Skeletal muscle satellite cell (primary cell): Measurements from ENCODE around the gene ERCC2.

Source experiments
- H3K27me3 ChIP-seq: 2 replicates; pipeline ENCODE4 v1.7.0; 2013; ENCODE audit warnings: low read length; ENCODE audit not compliant: control insufficient read depth, insufficient read depth
- H3K36me3 ChIP-seq: 2 replicates; pipeline ENCODE4 v1.7.0; 2013; ENCODE audit warnings: mild to moderate bottlenecking, control low read depth, low read length; ENCODE audit not compliant: insufficient read depth
- H3K4me1 ChIP-seq: 2 replicates; pipeline ENCODE4 v1.7.0; 2013; ENCODE audit warnings: low read length; ENCODE audit not compliant: control insufficient read depth, insufficient read depth
- H3K4me2 ChIP-seq: 2 replicates; pipeline ENCODE4 v1.7.0; 2013; ENCODE audit warnings: mild to moderate bottlenecking, low read length
- H3K4me3 ChIP-seq: 2 replicates; pipeline ENCODE4 v1.7.0; 2013; ENCODE audit warnings: low read length
- H3K9ac ChIP-seq: 2 replicates; pipeline ENCODE4 v1.7.0; 2013; ENCODE audit warnings: mild to moderate bottlenecking, low read depth, low read length, moderate library complexity
- H3K9me3 ChIP-seq: replicated peaks from 2 replicates; pipeline ENCODE4 v1.7.0; 2013; ENCODE audit warnings: mild to moderate bottlenecking, control low read depth, low read length

ERCC2 gene

DNA sequence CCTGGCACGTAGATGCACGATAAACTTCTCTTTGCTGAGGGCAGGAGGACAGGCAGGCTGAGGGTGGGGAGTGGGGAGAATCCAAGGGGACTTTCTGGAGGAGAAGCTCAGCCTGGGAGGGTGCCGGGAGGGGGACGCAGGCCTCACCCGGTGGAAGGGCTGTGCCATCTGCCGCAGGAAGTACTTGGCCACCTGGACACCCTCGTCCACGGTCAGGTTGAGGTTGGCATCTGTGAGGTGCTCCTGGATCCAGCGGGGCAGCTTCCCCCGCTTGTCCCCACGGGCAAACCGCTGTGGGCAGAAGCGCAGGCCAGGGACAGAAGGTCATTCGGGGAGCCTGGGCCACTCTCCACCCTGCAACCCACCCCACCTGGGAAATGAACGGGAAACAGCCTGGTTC is 18.3 kb downstream of the ERCC2 start:
- Histone ChIP-seq H3K4me2 (no peak overlapping the region), H3K4me1 (no peaks in the 10 kb centered on the region), H3K4me3 (no peak overlapping the region), H3K36me3 (peaks cover 77% of the 10 kb centered on the region), H3K9me3 (no peaks in the 10 kb centered on the region), H3K9ac (no peak overlapping the region), H3K27me3 (no peaks in the 10 kb centered on the region)

DNA sequence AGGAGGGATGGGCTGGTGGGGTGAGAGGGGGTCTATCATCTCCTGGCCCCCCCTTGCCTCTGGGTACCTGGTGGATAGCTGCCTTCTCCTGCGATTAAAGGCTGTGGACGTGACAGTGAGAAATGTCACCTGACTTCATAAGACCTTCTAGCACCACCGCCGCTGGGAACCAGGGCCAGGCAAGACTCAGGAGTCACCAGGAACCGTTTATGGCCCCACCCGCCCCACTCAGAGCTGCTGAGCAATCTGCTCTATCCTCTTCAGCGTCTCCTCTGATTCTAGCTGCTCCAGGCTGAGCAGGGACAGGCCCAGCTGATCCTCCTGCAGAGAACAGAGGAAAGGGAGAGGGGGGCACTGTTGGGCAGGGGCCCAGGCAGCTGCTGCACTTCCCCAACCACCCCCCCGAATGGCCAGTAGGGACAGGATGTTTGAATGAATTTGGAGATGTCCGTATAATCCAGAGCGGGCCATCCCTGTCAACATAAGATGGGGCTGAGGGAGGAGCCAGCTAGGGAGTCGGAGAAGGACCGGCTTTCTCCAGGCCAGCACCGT is 18.9 kb downstream of the ERCC2 start:
- H3K27me3 ChIP-seq: no peaks in the 10 kb centered on the region
- no peak overlapping the region for H3K4me3 ChIP-seq
- no peak overlapping the region for H3K4me2 ChIP-seq
- peaks cover 71% of the 10 kb centered on the region for H3K36me3 ChIP-seq
- H3K9ac ChIP-seq: no peak overlapping the region
- H3K9me3 ChIP-seq: no peaks in the 10 kb centered on the region
- no peaks in the 10 kb centered on the region for H3K4me1 ChIP-seq

GRCh38 chr19:45350477-45351058 is 19.8 kb downstream of the ERCC2 start:
- no peak overlapping the region for H3K9ac ChIP-seq
- H3K4me2 ChIP-seq: no peak overlapping the region
- H3K27me3 ChIP-seq: no peaks in the 10 kb centered on the region
- no peaks in the 10 kb centered on the region for H3K4me1 ChIP-seq
- peaks cover 62% of the 10 kb centered on the region for H3K36me3 ChIP-seq
- H3K4me3 ChIP-seq: no peak overlapping the region
- H3K9me3 ChIP-seq: no peaks in the 10 kb centered on the region

GRCh38 chr19:45349430-45349941 is 20.9 kb downstream of the ERCC2 start:
- no peaks in the 10 kb centered on the region for H3K9me3 ChIP-seq
- H3K4me1 ChIP-seq: no peaks in the 10 kb centered on the region
- H3K36me3 ChIP-seq: peaks cover 51% of the 10 kb centered on the region
- no peak overlapping the region for H3K4me2 ChIP-seq
- no peak overlapping the region for H3K4me3 ChIP-seq
- H3K9ac ChIP-seq: no peak overlapping the region
- no peaks in the 10 kb centered on the region for H3K27me3 ChIP-seq

- Histone ChIP-seq H3K4me1 (no peaks in the 10 kb centered on the region), H3K9ac (no peak overlapping the region), H3K4me2 (no peak overlapping the region), H3K27me3 (no peaks in the 10 kb centered on the region), H3K36me3 (peaks cover 47% of the 10 kb centered on the region), H3K4me3 (no peak overlapping the region), H3K9me3 (no peaks in the 10 kb centered on the region)
Observed at GRCh38 chr19:45349126-45349415, 21.3 kb downstream of the ERCC2 start.

DNA sequence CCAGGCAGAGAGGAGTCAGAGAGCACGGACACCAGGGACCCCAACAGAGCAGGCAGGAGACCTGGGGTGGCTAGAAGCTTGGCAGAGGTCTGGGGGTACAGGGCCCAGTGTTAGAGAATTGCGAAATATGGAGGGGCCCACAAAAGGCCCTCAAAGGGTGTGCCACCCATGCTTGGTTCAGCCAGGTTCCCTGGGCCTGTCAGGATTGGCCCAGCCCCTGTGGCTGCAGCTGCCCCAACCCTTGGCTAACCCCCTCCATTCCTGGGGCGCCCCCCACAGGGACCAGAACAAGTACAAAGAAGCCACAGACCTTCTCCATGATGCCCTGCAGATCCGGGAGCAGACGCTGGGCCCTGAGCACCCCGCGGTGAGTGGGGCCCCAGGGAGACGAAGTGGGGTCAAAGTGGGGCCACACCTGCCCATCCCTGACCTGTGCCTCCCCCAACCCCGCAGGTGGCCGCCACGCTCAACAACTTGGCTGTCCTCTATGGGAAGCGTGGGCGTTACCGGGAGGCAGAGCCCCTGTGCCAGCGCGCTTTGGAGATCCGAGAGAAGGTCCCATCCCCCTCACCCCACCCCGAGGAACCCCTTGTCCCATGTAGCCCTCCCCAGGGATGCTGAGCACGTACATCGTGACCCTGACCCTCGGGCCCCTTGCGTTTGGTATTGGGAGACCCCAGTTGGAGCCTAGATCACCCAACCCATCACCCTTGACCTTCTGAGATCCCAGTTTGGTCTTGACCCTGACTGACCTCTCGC is 21.8 kb downstream of the ERCC2 start:
- Histone ChIP-seq H3K4me2 (no peak overlapping the region), H3K9me3 (no peaks in the 10 kb centered on the region), H3K36me3 (peaks cover 42% of the 10 kb centered on the region), H3K9ac (no peak overlapping the region), H3K27me3 (no peaks in the 10 kb centered on the region), H3K4me1 (no peaks in the 10 kb centered on the region), H3K4me3 (no peak overlapping the region)

DNA sequence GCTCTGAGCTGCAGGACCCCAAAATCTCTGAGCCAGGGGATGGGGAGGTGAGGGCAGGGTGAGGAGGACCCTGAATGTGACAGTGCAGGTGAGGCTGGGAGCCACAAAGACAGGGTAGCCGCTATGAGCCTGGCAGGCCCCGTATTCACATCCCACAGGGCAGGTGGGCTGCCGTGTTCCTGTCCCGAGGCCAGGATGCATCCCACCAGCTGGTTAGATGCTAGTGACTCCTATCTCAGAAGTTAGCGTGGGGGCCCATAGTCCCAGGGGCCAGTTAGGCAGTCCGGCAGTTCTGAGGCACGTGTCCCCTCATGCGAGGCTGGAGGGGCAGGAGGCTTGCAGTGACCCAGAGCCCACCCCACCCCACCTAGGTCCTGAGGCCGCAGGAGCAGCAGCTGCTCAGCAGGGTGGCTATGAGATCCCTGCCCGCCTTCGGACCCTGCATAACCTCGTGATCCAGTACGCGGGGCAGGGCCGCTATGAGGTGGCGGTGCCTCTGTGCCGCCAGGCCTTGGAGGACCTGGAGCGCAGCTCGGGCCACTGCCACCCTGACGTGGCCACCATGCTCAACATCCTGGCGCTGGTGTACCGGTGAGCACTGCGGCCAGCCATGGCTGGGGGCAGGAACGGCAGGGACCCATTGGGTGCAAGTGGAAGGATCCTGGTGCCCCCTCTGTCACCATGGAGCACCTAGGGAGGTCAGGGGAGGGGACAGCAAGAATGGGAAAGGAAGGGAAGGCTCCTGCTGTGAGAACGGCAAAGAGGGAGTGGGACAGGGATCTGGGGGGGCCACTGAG is 22.6 kb downstream of the ERCC2 start:
- H3K9ac ChIP-seq: no peak overlapping the region
- no peak overlapping the region for H3K4me2 ChIP-seq
- no peaks in the 10 kb centered on the region for H3K4me1 ChIP-seq
- H3K36me3 ChIP-seq: peaks cover 34% of the 10 kb centered on the region
- H3K27me3 ChIP-seq: no peaks in the 10 kb centered on the region
- H3K9me3 ChIP-seq: no peaks in the 10 kb centered on the region
- H3K4me3 ChIP-seq: no peak overlapping the region

DNA sequence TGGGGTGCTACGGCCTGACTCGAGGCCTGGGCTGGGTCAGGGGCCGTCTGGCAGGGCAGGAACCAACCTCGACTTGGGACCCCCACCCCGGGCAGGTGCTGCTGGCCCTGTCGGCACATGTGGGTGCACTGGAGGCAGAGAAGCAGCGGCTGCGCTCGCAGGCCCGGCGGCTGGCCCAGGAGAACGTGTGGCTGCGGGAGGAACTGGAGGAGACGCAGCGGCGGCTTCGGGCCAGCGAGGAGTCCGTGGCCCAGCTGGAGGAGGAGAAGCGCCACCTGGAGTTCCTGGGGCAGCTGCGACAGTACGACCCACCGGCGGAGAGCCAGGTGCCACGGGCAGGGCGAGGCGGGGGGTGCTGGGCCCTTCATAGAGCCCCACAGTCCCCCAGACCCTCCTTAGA is 23.9 kb downstream of the ERCC2 start:
- no peaks in the 10 kb centered on the region for H3K9me3 ChIP-seq
- H3K4me3 ChIP-seq: no peak overlapping the region
- H3K36me3 ChIP-seq: peaks cover 22% of the 10 kb centered on the region

DNA sequence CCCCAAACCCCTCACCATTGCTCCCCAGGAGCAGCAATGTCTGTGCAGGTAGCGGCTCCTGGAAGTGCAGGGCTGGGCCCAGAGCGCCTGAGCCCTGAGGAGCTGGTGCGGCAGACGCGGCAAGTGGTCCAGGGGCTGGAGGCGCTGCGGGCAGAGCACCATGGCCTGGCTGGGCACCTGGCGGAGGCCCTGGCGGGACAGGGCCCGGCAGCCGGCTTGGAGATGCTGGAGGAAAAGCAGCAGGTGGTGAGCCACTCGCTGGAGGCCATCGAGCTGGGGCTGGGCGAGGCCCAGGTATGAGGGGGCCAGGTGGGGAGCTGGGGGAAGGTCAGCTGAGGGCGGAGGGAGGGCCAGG is 24.9 kb downstream of the ERCC2 start:
- Histone ChIP-seq H3K27me3 (peaks cover 11% of the 10 kb centered on the region), H3K36me3 (peaks cover 12% of the 10 kb centered on the region), H3K9me3 (no peaks in the 10 kb centered on the region), H3K4me2 (no peak overlapping the region), H3K4me1 (peaks cover 1% of the 10 kb centered on the region), H3K4me3 (no peak overlapping the region), H3K9ac (no peak overlapping the region)

More for the DNA sequence above, 23.9 kb downstream of the ERCC2 start:
- H3K27me3 ChIP-seq: peaks cover 7% of the 10 kb centered on the region
- H3K9ac ChIP-seq: no peak overlapping the region
- no peak overlapping the region for H3K4me2 ChIP-seq
- no peaks in the 10 kb centered on the region for H3K4me1 ChIP-seq

GRCh38 chr19:45344621-45345505 is 25.5 kb downstream of the ERCC2 start:
- H3K9ac ChIP-seq: no peak overlapping the region
- H3K9me3 ChIP-seq: no peaks in the 10 kb centered on the region
- H3K27me3 ChIP-seq: peaks cover 16% of the 10 kb centered on the region
- peaks cover 7% of the 10 kb centered on the region for H3K36me3 ChIP-seq
- peaks cover 2% of the 10 kb centered on the region for H3K4me1 ChIP-seq
- no peak overlapping the region for H3K4me3 ChIP-seq
- H3K4me2 ChIP-seq: no peak overlapping the region

DNA sequence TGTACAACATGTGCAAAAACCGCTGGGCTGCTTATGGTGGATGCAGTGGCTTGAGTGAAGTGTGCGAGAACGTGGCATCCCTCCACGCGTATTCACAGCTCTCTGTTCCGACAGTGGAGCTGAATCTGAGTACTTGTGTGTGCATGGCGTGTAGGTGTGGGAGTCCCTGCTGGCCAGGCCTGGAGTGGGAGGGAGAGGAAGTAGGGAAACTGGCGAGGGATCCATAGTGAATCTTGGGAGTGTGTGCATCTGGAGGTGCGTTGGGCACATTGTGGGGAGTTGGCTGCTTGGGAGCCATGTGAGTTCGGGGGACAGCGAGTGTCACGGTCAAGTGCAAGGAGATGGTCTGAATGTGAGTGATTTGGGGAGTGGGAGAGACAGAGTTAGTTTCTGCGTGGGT is 27.5 kb downstream of the ERCC2 start:
- Histone ChIP-seq H3K9ac (no peak overlapping the region), H3K4me1 (peaks cover 2% of the 10 kb centered on the region), H3K9me3 (no peaks in the 10 kb centered on the region), H3K27me3 (peaks cover 16% of the 10 kb centered on the region), H3K4me3 (no peak overlapping the region), H3K4me2 (no peak overlapping the region), H3K36me3 (no peaks in the 10 kb centered on the region)
